ENCODE data around the gene SP110.

The SP110 gene

GRCh38 chr2:230164139-230164538 lies 55.6 kb downstream of the SP110 start:
- FAIRE-seq: no peak

GRCh38 chr2:230162981-230163380 lies 56.8 kb downstream of the SP110 start:
- no peak for FAIRE-seq

GRCh38 chr2:230161184-230161583 lies 58.6 kb downstream of the SP110 start:
- FAIRE-seq: no peak

- no peak for FAIRE-seq
Observed at GRCh38 chr2:230160112-230160660, 59.6 kb downstream of the SP110 start.

- no peak for FAIRE-seq
Observed at GRCh38 chr2:230158468-230158867, 61.3 kb downstream of the SP110 start.

GRCh38 chr2:230156782-230157699 lies 62.7 kb downstream of the SP110 start:
- no peak for FAIRE-seq

GRCh38 chr2:230155359-230155758 lies 64.4 kb downstream of the SP110 start:
- no peak for FAIRE-seq

- no peak for FAIRE-seq
Observed at GRCh38 chr2:230153390-230153976, 66.3 kb downstream of the SP110 start.

GRCh38 chr2:230152334-230152733 lies 67.5 kb downstream of the SP110 start:
- FAIRE-seq: no peak

- FAIRE-seq: no peak
Observed at GRCh38 chr2:230144355-230144754, 75.4 kb downstream of the SP110 start.

- no peak for FAIRE-seq
Observed at GRCh38 chr2:230140667-230141066, 79.1 kb downstream of the SP110 start.

GRCh38 chr2:230137902-230138539 lies 81.8 kb downstream of the SP110 start:
- FAIRE-seq: no peak

- no peak for FAIRE-seq
Observed at GRCh38 chr2:230135130-230135525, 84.7 kb downstream of the SP110 start.

GRCh38 chr2:230134496-230135129 lies 85.2 kb downstream of the SP110 start:
- FAIRE-seq: no peak

- FAIRE-seq: no peak
Observed at GRCh38 chr2:230131366-230131765, 88.4 kb downstream of the SP110 start.

- no peak for FAIRE-seq
Observed at GRCh38 chr2:230130668-230131364, 89.0 kb downstream of the SP110 start.

GRCh38 chr2:230129343-230129742 lies 90.4 kb downstream of the SP110 start:
- FAIRE-seq: no peak

GRCh38 chr2:230128623-230129342 lies 91.0 kb downstream of the SP110 start:
- no peak for FAIRE-seq

- FAIRE-seq: no peak
Observed at GRCh38 chr2:230127195-230127594, 92.6 kb downstream of the SP110 start.

GRCh38 chr2:230124757-230125431 lies 94.9 kb downstream of the SP110 start:
- FAIRE-seq: no peak

- FAIRE-seq: no peak
Observed at GRCh38 chr2:230124235-230124634, 95.5 kb downstream of the SP110 start.

Data from A204.1 (cell line).